Osteoblast (primary cell): ENCODE data around the gene FBXL7. TPM values are rescaled to one million over a fixed set of nuclear protein-coding genes. Genes with fewer than 3 reads are reported as not detected.

Experiments
- DNase-seq: peaks from one replicate; pipeline ENCODE4 v3.0.0; 2011; ENCODE audit warnings: low spot score, mixed read lengths; ENCODE audit not compliant: insufficient read length; ENCODE audit errors: missing footprints
- H2AFZ ChIP-seq: 2 replicates; pipeline ENCODE4 v1.6.0; 2011; ENCODE audit warnings: mild to moderate bottlenecking, low read length
- H3K27ac ChIP-seq: 2 replicates; pipeline ENCODE4 v1.5.1; 2011; ENCODE audit warnings: mild to moderate bottlenecking, low read depth, low read length, moderate library complexity
- H3K27me3 ChIP-seq: 2 replicates; pipeline ENCODE4 v1.6.0; 2012; ENCODE audit warnings: mild to moderate bottlenecking, control low read depth, inconsistent platforms, low read length, moderate library complexity; ENCODE audit not compliant: insufficient read depth
- H3K36me3 ChIP-seq: 2 replicates; pipeline ENCODE4 v1.5.1; 2011; ENCODE audit warnings: mild to moderate bottlenecking, low read length, control low read depth, moderate library complexity; ENCODE audit not compliant: insufficient read depth
- H3K4me1 ChIP-seq: 2 replicates; pipeline ENCODE4 v1.5.1; 2011; ENCODE audit warnings: mild to moderate bottlenecking, low read length, control low read depth, moderate library complexity; ENCODE audit not compliant: insufficient read depth
- H3K4me2 ChIP-seq: 2 replicates; pipeline ENCODE4 v1.6.0; 2011; ENCODE audit warnings: mild to moderate bottlenecking, low read length; ENCODE audit not compliant: insufficient read depth
- H3K4me3 ChIP-seq: fragments of 200-600 bp; sonication (generic); 3 replicates; pipeline ENCODE4 v1.5.1; 2012; ENCODE audit warnings: mild to moderate bottlenecking, low read length, inconsistent platforms; ENCODE audit not compliant: insufficient read depth
- H3K79me2 ChIP-seq: 2 replicates; pipeline ENCODE4 v1.6.0; 2012; ENCODE audit warnings: mild to moderate bottlenecking, low read length, control low read depth, inconsistent platforms; ENCODE audit not compliant: insufficient read depth
- H3K9me3 ChIP-seq: 2 replicates; pipeline ENCODE4 v1.5.1; 2011; ENCODE audit warnings: low read depth, low read length, control low read depth
- H4K20me1 ChIP-seq: 2 replicates; pipeline ENCODE4 v1.6.0; 2012; ENCODE audit warnings: mild to moderate bottlenecking, low read length, control low read depth; ENCODE audit not compliant: insufficient read depth
- total RNA-seq: library from RNA; depleted of rRNA; stranded (reverse); fragments of >200 nt; gene quantifications from 2 replicates; pipeline ENCODE4 v1.2.3, GENCODE V29; 2012
- TF ChIP-seq, protein P1 (sequence below): IDR thresholded peaks from 2 replicates; pipeline ENCODE4 v1.5.1; 2011; ENCODE audit warnings: mild to moderate bottlenecking, low read depth, low read length, moderate library complexity; ENCODE audit errors: extremely low read depth

FBXL7 gene
- total RNA-seq, 1 donor, result 13.4 TPM

DNA sequence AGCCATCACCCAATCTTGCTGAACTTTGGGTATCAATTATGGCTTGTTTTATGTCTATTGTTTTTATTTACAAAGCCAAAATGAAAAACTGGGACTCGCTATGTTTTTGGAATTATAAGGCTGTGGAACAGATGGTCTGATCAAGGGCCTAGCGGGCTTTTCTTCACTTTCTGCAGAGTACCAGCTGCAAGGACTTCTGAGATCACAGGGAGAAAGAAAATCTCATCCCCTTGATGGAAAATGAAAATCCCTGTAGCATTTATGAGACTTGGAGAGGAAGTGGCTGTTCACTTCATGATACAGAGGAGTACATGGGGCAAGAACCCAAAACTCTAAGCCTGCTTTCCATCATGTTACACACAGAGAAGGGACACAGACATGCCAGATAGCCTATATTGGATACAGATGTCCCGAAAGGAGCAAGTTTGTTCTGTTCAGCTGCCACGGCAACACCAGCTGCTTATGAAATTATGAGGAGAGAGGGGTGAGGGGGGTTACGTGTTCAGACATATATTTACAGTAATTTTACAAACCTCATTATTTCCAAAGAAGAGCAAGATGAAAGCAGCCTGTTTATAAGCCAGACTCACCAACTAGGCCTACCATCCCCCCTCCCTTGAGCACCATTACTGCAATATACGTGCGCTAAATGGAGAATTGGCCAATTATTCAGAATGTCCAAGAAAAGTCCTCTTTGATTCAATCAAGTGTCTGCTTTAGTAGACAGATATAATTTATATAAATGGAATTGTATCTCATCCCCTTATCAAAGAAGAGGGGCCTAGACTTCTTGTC lies 459.6 kb downstream of the FBXL7 start:
- no peak overlapping the region for H2AFZ ChIP-seq
- H3K9me3 ChIP-seq, result no peaks in the 10 kb centered on the region
- H4K20me1 ChIP-seq, result no peaks in the 10 kb centered on the region
- no peak overlapping the region for H3K27ac ChIP-seq
- no peaks in the 10 kb centered on the region for H3K4me1 ChIP-seq
- H3K4me3 ChIP-seq, result no peak overlapping the region
- no peaks in the 10 kb centered on the region for H3K79me2 ChIP-seq
- H3K36me3 ChIP-seq, result no peaks in the 10 kb centered on the region
- TF ChIP-seq, protein P1, sequence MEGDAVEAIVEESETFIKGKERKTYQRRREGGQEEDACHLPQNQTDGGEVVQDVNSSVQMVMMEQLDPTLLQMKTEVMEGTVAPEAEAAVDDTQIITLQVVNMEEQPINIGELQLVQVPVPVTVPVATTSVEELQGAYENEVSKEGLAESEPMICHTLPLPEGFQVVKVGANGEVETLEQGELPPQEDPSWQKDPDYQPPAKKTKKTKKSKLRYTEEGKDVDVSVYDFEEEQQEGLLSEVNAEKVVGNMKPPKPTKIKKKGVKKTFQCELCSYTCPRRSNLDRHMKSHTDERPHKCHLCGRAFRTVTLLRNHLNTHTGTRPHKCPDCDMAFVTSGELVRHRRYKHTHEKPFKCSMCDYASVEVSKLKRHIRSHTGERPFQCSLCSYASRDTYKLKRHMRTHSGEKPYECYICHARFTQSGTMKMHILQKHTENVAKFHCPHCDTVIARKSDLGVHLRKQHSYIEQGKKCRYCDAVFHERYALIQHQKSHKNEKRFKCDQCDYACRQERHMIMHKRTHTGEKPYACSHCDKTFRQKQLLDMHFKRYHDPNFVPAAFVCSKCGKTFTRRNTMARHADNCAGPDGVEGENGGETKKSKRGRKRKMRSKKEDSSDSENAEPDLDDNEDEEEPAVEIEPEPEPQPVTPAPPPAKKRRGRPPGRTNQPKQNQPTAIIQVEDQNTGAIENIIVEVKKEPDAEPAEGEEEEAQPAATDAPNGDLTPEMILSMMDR, result no peak
- no peak for DNase-seq
- no peaks in the 10 kb centered on the region for H3K27me3 ChIP-seq
- no peak overlapping the region for H3K4me2 ChIP-seq

DNA sequence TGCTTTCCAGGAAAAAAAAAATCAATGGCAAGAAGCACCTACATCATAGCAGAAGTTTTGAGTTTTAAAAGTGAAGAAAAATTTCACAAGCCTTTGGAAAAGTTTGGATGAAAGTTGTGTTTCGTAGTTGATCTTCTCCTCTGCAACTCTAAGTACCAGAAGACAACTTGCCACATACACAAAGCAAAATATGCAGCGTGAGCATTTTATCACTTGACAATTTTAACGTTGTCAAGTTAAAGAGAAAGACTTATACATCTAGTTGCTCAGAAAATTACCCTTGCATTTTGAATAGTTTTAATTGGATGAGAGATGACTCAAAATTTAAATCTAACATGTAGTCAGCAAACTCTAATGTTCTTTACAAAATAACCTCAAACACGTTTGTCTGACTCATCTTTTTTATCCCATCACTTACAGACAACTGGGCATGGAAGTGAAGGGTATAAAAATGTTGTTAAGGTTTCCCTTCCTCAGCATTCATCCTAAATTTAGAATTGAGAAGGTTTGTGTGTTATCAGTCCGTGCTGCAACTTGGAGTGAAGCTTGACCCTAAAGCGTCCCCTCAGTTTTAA lies 466.2 kb downstream of the FBXL7 start:
- H3K27ac ChIP-seq, result no peak overlapping the region
- H3K79me2 ChIP-seq, result no peaks in the 10 kb centered on the region
- no peak for DNase-seq
- no peak overlapping the region for H2AFZ ChIP-seq
- H3K27me3 ChIP-seq, result no peaks in the 10 kb centered on the region
- H4K20me1 ChIP-seq, result no peaks in the 10 kb centered on the region
- H3K4me1 ChIP-seq, result no peaks in the 10 kb centered on the region
- TF ChIP-seq, protein P1, result no peak
- no peaks in the 10 kb centered on the region for H3K9me3 ChIP-seq
- no peaks in the 10 kb centered on the region for H3K36me3 ChIP-seq
- no peak overlapping the region for H3K4me2 ChIP-seq
- no peak overlapping the region for H3K4me3 ChIP-seq

DNA sequence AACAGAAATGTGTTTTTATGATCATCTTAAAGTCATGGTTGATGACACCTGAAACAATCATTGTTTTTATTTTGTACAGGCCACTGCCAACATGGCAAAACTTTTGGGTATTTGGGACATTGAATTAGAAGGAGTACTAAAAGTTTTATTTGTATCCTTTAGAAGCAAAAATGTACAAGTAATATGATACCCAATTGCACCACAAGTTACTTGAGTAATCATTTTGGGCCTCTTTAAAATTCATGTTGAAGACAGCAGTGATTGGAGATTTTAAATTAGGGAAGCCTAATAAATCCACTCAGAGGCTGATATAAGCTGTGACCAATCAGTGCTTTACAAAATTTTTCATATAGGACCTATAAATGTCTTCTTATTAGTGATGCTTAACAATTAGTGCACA lies 466.7 kb downstream of the FBXL7 start:
- no peak overlapping the region for H3K4me3 ChIP-seq
- no peak overlapping the region for H3K4me2 ChIP-seq
- H3K4me1 ChIP-seq, result no peaks in the 10 kb centered on the region
- no peak overlapping the region for H2AFZ ChIP-seq
- no peak overlapping the region for H3K27ac ChIP-seq
- no peaks in the 10 kb centered on the region for H3K27me3 ChIP-seq
- no peak for DNase-seq
- TF ChIP-seq, protein P1, result no peak
- no peaks in the 10 kb centered on the region for H4K20me1 ChIP-seq
- no peaks in the 10 kb centered on the region for H3K79me2 ChIP-seq
- H3K9me3 ChIP-seq, result no peaks in the 10 kb centered on the region
- no peaks in the 10 kb centered on the region for H3K36me3 ChIP-seq

DNA sequence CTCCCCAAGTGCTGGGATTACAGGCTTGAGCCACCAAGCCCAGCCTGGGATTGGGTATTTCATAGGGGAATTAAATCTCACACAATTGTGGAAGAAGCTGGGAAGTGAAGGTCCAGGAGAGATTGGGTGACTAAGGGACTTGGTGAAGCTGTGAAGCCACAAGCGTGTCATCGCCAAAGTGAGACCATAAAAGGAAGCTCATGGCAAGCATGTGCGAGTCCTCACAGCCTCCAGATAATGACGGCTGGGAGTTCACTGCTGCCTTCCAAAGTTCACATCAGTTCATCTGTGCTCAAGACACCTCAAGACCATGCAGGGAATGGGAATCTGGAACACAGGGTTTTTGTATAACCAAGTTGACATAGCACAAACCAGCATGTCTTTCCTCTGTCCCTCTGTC lies 469.0 kb downstream of the FBXL7 start:
- TF ChIP-seq, protein P1, result no peak
- Histone ChIP-seq H3K9me3 (no peaks in the 10 kb centered on the region), H3K4me2 (no peak overlapping the region), H3K4me3 (no peak overlapping the region), H3K4me1 (no peaks in the 10 kb centered on the region), H3K27ac (no peak overlapping the region), H4K20me1 (no peaks in the 10 kb centered on the region), H3K79me2 (no peaks in the 10 kb centered on the region), H3K36me3 (no peaks in the 10 kb centered on the region), H2AFZ (no peak overlapping the region), H3K27me3 (no peaks in the 10 kb centered on the region)
- DNase-seq, result no peak
